Measurements from ENCODE around the gene ACTN4. TPM values are rescaled to one million over a fixed set of nuclear protein-coding genes. Genes with fewer than 3 reads are reported as not detected.
A peak's percentile ranks its signal among the peaks of the same experiment; 100 is the strongest.

Gene ACTN4
- total and polyA plus RNA-seq, 2 of the 4 experiments (the other 2 are of a cell fraction): 541 to 659 TPM

- TF ChIP-seq SMC3 (IDR thresholded peaks at IDR 0.05; ENCODE audit: low read depth, low read length) (peak; percentile 11; the same call in 1 of the 2 replicates), USF2 (IDR thresholded peaks at IDR 0.05; ENCODE audit: low read depth, low read length) (no peak), MAZ (IDR thresholded peaks at IDR 0.05; ENCODE audit: borderline replicate concordance, low read depth, low read length) (peak; percentile 91)
These were observed at the start of gene ACTN4 (continued) for GRCh38 chr19:38647368-38647965.

GRCh38 chr19:38599722-38600121, 47.7 kb upstream of the ACTN4 start:
- no peaks in the 10 kb centered on the region for H3K9me1 ChIP-seq (ENCODE audit: insufficient read depth, low read length)
- H2BK5ac ChIP-seq (ENCODE audit: low read depth, low read length, poor library complexity, severe bottlenecking): no peak overlapping the region
- H2AK5ac ChIP-seq (ENCODE audit: low read depth, low read length): no peak overlapping the region
- BruUV-seq (replicated peaks): no TSS peak
- no peak overlapping the region for H2BK20ac ChIP-seq (ENCODE audit: low read depth, low read length)
- H3K27me3 ChIP-seq (ENCODE audit: control insufficient read depth, insufficient read depth, low read length): peaks cover 2% of the 10 kb centered on the region
- no peaks in the 10 kb centered on the region for H3K79me1 ChIP-seq (ENCODE audit: low read depth in 1 of 2, low read length in 2 of 2)
- H3K4ac ChIP-seq (ENCODE audit: low read depth, low read length): no peak overlapping the region
- no peaks in the 10 kb centered on the region for H3K4me1 ChIP-seq (ENCODE audit: control insufficient read depth, insufficient read depth, low read length)
- H3K23ac ChIP-seq (ENCODE audit: low read depth, low read length): no peak overlapping the region
- 100% methylated on average over 1 of the region's 11 CpGs; no CpG with 5 or more reads in 1 of the 2 experiments for WGBS, 2 experiments (ENCODE audit: extremely low coverage in 2 of 2, insufficient read length in 1 of 2)
- in situ Hi-C loops (cut with MboI; ENCODE audit: low sequenced_read_pairs): no loop called here
- no peak overlapping the region for H4K5ac ChIP-seq (ENCODE audit: low read depth, low read length)
- H2AFZ ChIP-seq (replicated peaks; ENCODE audit: low read length, poor library complexity): no peak overlapping the region
- H3K14ac ChIP-seq (replicated peaks; ENCODE audit: low read depth, low read length): no peak overlapping the region
- no peak for ATAC-seq (ENCODE audit: low read depth)
- H2BK120ac ChIP-seq (ENCODE audit: low read depth, low read length): no peak overlapping the region
- no peak overlapping the region for H2AK9ac ChIP-seq (replicated peaks; ENCODE audit: low read depth, low read length, poor library complexity)
- POLR2A ChIA-PET (ENCODE audit: unreplicated experiment): no interaction called here
- H4K8ac ChIP-seq (ENCODE audit: low read depth in 2 of 2, low read length in 2 of 2): no peak overlapping the region
- no peak for DNase-seq
- no peak overlapping the region for H3K4me3 ChIP-seq (ENCODE audit: insufficient read depth, low read depth, low read length)
- intact Hi-C loops (cut with micrococcal nuclease): no loop called here
- no peak overlapping the region for H3K4me2 ChIP-seq (ENCODE audit: low read depth, low read length)
- H2BK15ac ChIP-seq (ENCODE audit: low read depth, low read length): no peak overlapping the region
- no peaks in the 10 kb centered on the region for H4K20me1 ChIP-seq (ENCODE audit: insufficient read depth, low read length)
- H3K27ac ChIP-seq (ENCODE audit: insufficient read depth, low read length): no peak overlapping the region
- H3K9me3 ChIP-seq (ENCODE audit: control insufficient read depth, insufficient read depth, low read length): no peaks in the 10 kb centered on the region
- H3K18ac ChIP-seq (ENCODE audit: low read depth, low read length): no peak overlapping the region
- no peak overlapping the region for H3K9ac ChIP-seq (ENCODE audit: low read depth, low read length)
- no peaks in the 10 kb centered on the region for H3K36me3 ChIP-seq (ENCODE audit: control insufficient read depth, insufficient read depth, low read length)
- CTCF ChIA-PET: no interaction called here
- H3K56ac ChIP-seq (ENCODE audit: extremely low read depth, insufficient read depth, low read length): no peak overlapping the region
- dilution Hi-C loops (cut with HindIII; ENCODE audit: low sequenced_read_pairs, unreplicated experiment): no loop called here
- H4K91ac ChIP-seq (ENCODE audit: insufficient read depth, low read depth, low read length): no peak overlapping the region
- TF ChIP-seq CTCF (conservative IDR thresholded peaks at IDR 0.05; ENCODE audit: low read depth, low read length) (no peak), RFX5 (IDR thresholded peaks at IDR 0.05; ENCODE audit: low read depth, low read length) (no peak), NFE2L2 (IDR thresholded peaks at IDR 0.05; ENCODE audit: low read depth, low read length) (no peak), FOS (IDR thresholded peaks at IDR 0.05; ENCODE audit: low read depth, low read length) (no peak), MAZ (IDR thresholded peaks at IDR 0.05; ENCODE audit: borderline replicate concordance, low read depth, low read length) (no peak), BHLHE40 (IDR thresholded peaks at IDR 0.05; ENCODE audit: low read depth, low read length) (no peak), SMC3 (IDR thresholded peaks at IDR 0.05; ENCODE audit: low read depth, low read length) (no peak), RAD21 (IDR thresholded peaks at IDR 0.05; ENCODE audit: low read length) (no peak), MXI1 (IDR thresholded peaks at IDR 0.05; ENCODE audit: borderline replicate concordance, low read depth, low read length) (no peak), USF2 (IDR thresholded peaks at IDR 0.05; ENCODE audit: low read depth, low read length) (no peak), RCOR1 (IDR thresholded peaks at IDR 0.05; ENCODE audit: insufficient replicate concordance, low read length) (no peak), CEBPB (IDR thresholded peaks at IDR 0.05; ENCODE audit: low read depth, low read length) (no peak)

All from IMR-90 (cell line).